Neural progenitor cell (in vitro differentiated cells): ENCODE measurements around the gene FHOD3. TPM values are rescaled to one million over a fixed set of nuclear protein-coding genes. Genes with fewer than 3 reads are reported as not detected.

ENCODE experiments used
- DNase-seq: peaks from one replicate; pipeline ENCODE4 v3.0.0-alpha.2; 2016; ENCODE audit warnings: low spot score
- H2AFZ ChIP-seq: fragments of 200-600 bp; sonication (generic); replicated peaks from 2 replicates; pipeline ENCODE4 v1.6.1; 2016; ENCODE audit warnings: antibody characterized with exemption
- H3F3A ChIP-seq: fragments of 200-600 bp; sonication (generic); 2 replicates; pipeline ENCODE4 v1.6.1; 2016; ENCODE audit warnings: antibody characterized with exemption, low read depth
- H3K27ac ChIP-seq: fragments of 200-600 bp; sonication (generic); 2 replicates; pipeline ENCODE4 v1.5.1; 2016; ENCODE audit warnings: mild to moderate bottlenecking
- H3K27me3 ChIP-seq: fragments of 200-600 bp; sonication (generic); 2 replicates; pipeline ENCODE4 v1.6.1; 2016; ENCODE audit warnings: mild to moderate bottlenecking, moderate library complexity
- H3K36me3 ChIP-seq: fragments of 200-600 bp; sonication (generic); 2 replicates; pipeline ENCODE4 v1.5.1; 2016
- H3K4me1 ChIP-seq: fragments of 200-600 bp; sonication (generic); 2 replicates; pipeline ENCODE4 v1.6.1; 2016; ENCODE audit warnings: mixed run types
- H3K4me2 ChIP-seq: fragments of 200-600 bp; sonication (generic); 2 replicates; pipeline ENCODE4 v1.6.1; 2016
- H3K4me3 ChIP-seq: fragments of 200-600 bp; sonication (generic); 2 replicates; pipeline ENCODE4 v1.5.1; 2016
- H3K79me2 ChIP-seq: fragments of 200-600 bp; sonication (generic); 2 replicates; pipeline ENCODE4 v1.6.1; 2016; ENCODE audit warnings: low read depth
- H3K9ac ChIP-seq: fragments of 200-600 bp; sonication (generic); 2 replicates; pipeline ENCODE4 v1.6.1; 2016
- H3K9me3 ChIP-seq: fragments of 200-600 bp; sonication (generic); 2 replicates; pipeline ENCODE4 v1.5.1; 2016; ENCODE audit warnings: low read depth
- H4K20me1 ChIP-seq: fragments of 200-600 bp; sonication (generic); 2 replicates; pipeline ENCODE4 v1.6.1; 2016; ENCODE audit warnings: low read depth
- H3K27ac Mint-ChIP-seq: 3 replicates; pipeline ENCODE4 v1.8.0; 2021; ENCODE audit warnings: mixed read lengths
- H3K27me3 Mint-ChIP-seq: 2 replicates; pipeline ENCODE4 v1.8.0; 2022; ENCODE audit warnings: low read depth, mild to moderate bottlenecking, inconsistent platforms, moderate library complexity, mixed read lengths; ENCODE audit not compliant: insufficient read depth
- H3K36me3 Mint-ChIP-seq: 3 replicates; pipeline ENCODE4 v1.8.0; 2021; ENCODE audit warnings: mixed read lengths
- H3K4me1 Mint-ChIP-seq: 3 replicates; pipeline ENCODE4 v1.8.0; 2021; ENCODE audit warnings: mixed read lengths
- H3K4me3 Mint-ChIP-seq: 3 replicates; pipeline ENCODE4 v1.8.0; 2021; ENCODE audit warnings: mild to moderate bottlenecking, moderate library complexity, mixed read lengths
- H3K9me3 Mint-ChIP-seq: 3 replicates; pipeline ENCODE4 v1.8.0; 2020; ENCODE audit warnings: mixed read lengths
- EZH2 ChIP-seq: fragments of 200-600 bp; sonication (generic); IDR thresholded peaks from 2 replicates; pipeline ENCODE4 v1.6.1; 2017; ENCODE audit warnings: antibody characterized with exemption, mild to moderate bottlenecking, moderate library complexity
- EZH2phosphoT487 ChIP-seq: fragments of 200-600 bp; sonication (generic); IDR thresholded peaks from 2 replicates; pipeline ENCODE4 v1.6.1; 2017; ENCODE audit warnings: antibody characterized with exemption
- total RNA-seq: library from RNA; depleted of rRNA; stranded (reverse); fragments of >200 nt; gene quantifications from 2 replicates; pipeline ENCODE4 v1.2.3, GENCODE V29; 2015; ENCODE audit warnings: low replicate concordance
- TF ChIP-seq, protein P1 (sequence below): fragments of 200-600 bp; sonication (generic); IDR thresholded peaks from 2 replicates; pipeline ENCODE4 v1.5.1; 2017; ENCODE audit warnings: antibody characterized with exemption, mild to moderate bottlenecking

The FHOD3 gene
- total RNA-seq, 1 donor from 2014 or later = 69.7 TPM

DNA sequence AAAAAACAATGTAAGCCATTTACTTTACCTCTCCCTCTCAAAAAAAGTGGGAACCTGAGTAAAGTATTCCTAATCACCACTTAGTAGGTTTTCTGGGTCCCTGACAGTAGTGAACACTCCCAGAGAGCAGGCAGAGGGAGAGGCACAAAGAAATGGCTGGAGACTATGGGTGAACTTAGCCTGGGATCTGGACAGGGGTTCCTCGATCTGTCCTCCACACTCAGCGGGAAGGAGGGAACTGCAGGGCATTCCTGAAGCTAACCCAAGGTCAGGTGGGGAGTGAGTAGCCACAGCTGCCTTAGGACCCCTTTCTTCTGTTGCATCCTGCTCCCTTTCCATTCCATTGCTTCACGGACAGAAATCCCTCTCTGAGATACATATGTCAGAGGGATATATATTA is 375.9 kb downstream of the FHOD3 start:
- Mint-ChIP-seq H3K4me3 (no peak overlapping the region), H3K9me3 (peaks cover 10% of the 10 kb centered on the region), H3K27me3 (no peaks in the 10 kb centered on the region), H3K4me1 (no peaks in the 10 kb centered on the region), H3K27ac (no peak overlapping the region), H3K36me3 (peaks cover 25% of the 10 kb centered on the region)
- Histone ChIP-seq H3F3A (no peaks in the 10 kb centered on the region), H2AFZ (no peak overlapping the region), H3K36me3 (peaks cover 16% of the 10 kb centered on the region), H4K20me1 (no peaks in the 10 kb centered on the region), H3K4me3 (no peak overlapping the region), H3K27me3 (no peaks in the 10 kb centered on the region), H3K9me3 (peaks cover 3% of the 10 kb centered on the region), H3K9ac (no peak overlapping the region), H3K79me2 (no peaks in the 10 kb centered on the region), H3K4me2 (no peak overlapping the region), H3K4me1 (no peaks in the 10 kb centered on the region), H3K27ac (no peak overlapping the region)
- TF ChIP-seq EZH2 = no peak
- TF ChIP-seq, protein P1, sequence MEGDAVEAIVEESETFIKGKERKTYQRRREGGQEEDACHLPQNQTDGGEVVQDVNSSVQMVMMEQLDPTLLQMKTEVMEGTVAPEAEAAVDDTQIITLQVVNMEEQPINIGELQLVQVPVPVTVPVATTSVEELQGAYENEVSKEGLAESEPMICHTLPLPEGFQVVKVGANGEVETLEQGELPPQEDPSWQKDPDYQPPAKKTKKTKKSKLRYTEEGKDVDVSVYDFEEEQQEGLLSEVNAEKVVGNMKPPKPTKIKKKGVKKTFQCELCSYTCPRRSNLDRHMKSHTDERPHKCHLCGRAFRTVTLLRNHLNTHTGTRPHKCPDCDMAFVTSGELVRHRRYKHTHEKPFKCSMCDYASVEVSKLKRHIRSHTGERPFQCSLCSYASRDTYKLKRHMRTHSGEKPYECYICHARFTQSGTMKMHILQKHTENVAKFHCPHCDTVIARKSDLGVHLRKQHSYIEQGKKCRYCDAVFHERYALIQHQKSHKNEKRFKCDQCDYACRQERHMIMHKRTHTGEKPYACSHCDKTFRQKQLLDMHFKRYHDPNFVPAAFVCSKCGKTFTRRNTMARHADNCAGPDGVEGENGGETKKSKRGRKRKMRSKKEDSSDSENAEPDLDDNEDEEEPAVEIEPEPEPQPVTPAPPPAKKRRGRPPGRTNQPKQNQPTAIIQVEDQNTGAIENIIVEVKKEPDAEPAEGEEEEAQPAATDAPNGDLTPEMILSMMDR = no peak
- no peak for TF ChIP-seq EZH2phosphoT487
- DNase-seq = no peak

GRCh38 chr18:36675076-36675475 is 377.6 kb downstream of the FHOD3 start:
- H3K4me1 ChIP-seq = no peaks in the 10 kb centered on the region
- no peaks in the 10 kb centered on the region for H3K79me2 ChIP-seq
- no peak for DNase-seq
- H3K4me3 ChIP-seq = no peak overlapping the region
- no peaks in the 10 kb centered on the region for H3K4me1 Mint-ChIP-seq
- no peak overlapping the region for H3K4me3 Mint-ChIP-seq
- H2AFZ ChIP-seq = no peak overlapping the region
- TF ChIP-seq EZH2 = no peak
- TF ChIP-seq, protein P1 = no peak
- TF ChIP-seq EZH2phosphoT487 = no peak
- peaks cover 25% of the 10 kb centered on the region for H3K36me3 Mint-ChIP-seq
- no peak overlapping the region for H3K27ac ChIP-seq
- H3K9ac ChIP-seq = no peak overlapping the region
- no peak overlapping the region for H3K4me2 ChIP-seq
- H3K9me3 Mint-ChIP-seq = peaks cover 10% of the 10 kb centered on the region
- no peaks in the 10 kb centered on the region for H3F3A ChIP-seq
- H3K36me3 ChIP-seq = peaks cover 12% of the 10 kb centered on the region
- peaks cover 3% of the 10 kb centered on the region for H4K20me1 ChIP-seq
- no peak overlapping the region for H3K27ac Mint-ChIP-seq
- H3K9me3 ChIP-seq = peaks cover 3% of the 10 kb centered on the region
- no peaks in the 10 kb centered on the region for H3K27me3 ChIP-seq
- H3K27me3 Mint-ChIP-seq = peaks cover 2% of the 10 kb centered on the region

DNA sequence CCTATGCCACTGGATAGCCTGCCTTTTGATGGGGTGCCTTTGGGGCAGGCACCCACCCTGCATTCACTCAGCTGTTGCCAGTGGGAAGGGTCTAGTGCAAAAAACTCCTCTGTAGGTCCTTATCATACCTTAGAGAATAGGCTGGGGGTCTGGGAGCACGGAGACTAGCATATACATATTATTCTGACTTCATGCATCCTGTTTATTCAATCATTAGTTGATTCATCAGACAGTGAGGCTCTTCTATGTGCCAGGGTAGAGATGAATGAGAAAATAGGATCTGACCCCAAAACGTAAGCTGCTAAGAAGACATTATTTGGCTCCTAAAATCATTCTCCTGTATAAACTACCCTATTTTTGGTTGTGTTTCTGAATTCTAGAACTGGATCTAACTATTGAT is 378.0 kb downstream of the FHOD3 start:
- Histone ChIP-seq H3K4me1 (no peaks in the 10 kb centered on the region), H3K9ac (no peak overlapping the region), H3K27ac (no peak overlapping the region), H4K20me1 (peaks cover 4% of the 10 kb centered on the region), H3K9me3 (peaks cover 3% of the 10 kb centered on the region), H3K27me3 (no peaks in the 10 kb centered on the region), H3K4me2 (no peak overlapping the region), H2AFZ (no peak overlapping the region), H3K36me3 (peaks cover 12% of the 10 kb centered on the region), H3F3A (no peaks in the 10 kb centered on the region), H3K79me2 (no peaks in the 10 kb centered on the region), H3K4me3 (no peak overlapping the region)
- DNase-seq = no peak
- Mint-ChIP-seq H3K36me3 (peaks cover 25% of the 10 kb centered on the region), H3K27me3 (peaks cover 2% of the 10 kb centered on the region), H3K4me3 (no peak overlapping the region), H3K9me3 (peaks cover 10% of the 10 kb centered on the region), H3K4me1 (no peaks in the 10 kb centered on the region), H3K27ac (no peak overlapping the region)
- no peak for TF ChIP-seq EZH2
- TF ChIP-seq, protein P1 = no peak
- no peak for TF ChIP-seq EZH2phosphoT487

DNA sequence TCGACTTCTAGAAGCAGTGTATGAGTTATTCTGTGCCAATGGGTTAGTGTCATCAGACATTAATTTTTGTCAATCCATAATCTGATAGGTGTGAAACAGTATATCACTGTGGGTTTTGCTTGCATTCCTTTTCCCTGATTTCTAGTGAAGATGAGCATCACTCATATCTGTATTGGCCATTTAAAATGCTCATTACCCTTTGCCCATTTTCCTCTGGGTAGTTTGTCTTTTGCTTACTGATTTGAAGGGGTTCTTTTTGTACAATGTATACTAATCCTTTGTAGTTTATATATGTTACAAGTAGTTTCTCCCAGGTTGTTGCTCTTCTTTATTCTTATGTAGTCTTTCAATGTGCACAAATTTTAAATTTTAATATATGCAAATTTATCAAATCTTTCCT is 379.1 kb downstream of the FHOD3 start:
- Histone ChIP-seq H3K4me2 (no peak overlapping the region), H3K27ac (no peak overlapping the region), H3K4me1 (no peaks in the 10 kb centered on the region), H3F3A (no peaks in the 10 kb centered on the region), H3K79me2 (no peaks in the 10 kb centered on the region), H2AFZ (no peak overlapping the region), H3K27me3 (no peaks in the 10 kb centered on the region), H3K9ac (no peak overlapping the region), H4K20me1 (peaks cover 4% of the 10 kb centered on the region), H3K36me3 (peaks cover 12% of the 10 kb centered on the region), H3K9me3 (peaks cover 3% of the 10 kb centered on the region), H3K4me3 (no peak overlapping the region)
- TF ChIP-seq, protein P1 = no peak
- TF ChIP-seq EZH2phosphoT487 (no peak), EZH2 (no peak)
- H3K36me3 Mint-ChIP-seq = peaks cover 27% of the 10 kb centered on the region
- H3K9me3 Mint-ChIP-seq = peaks cover 10% of the 10 kb centered on the region
- no peaks in the 10 kb centered on the region for H3K4me1 Mint-ChIP-seq
- H3K27ac Mint-ChIP-seq = no peak overlapping the region
- DNase-seq = no peak
- H3K27me3 Mint-ChIP-seq = peaks cover 2% of the 10 kb centered on the region
- no peak overlapping the region for H3K4me3 Mint-ChIP-seq
